ENCODE data around the gene TBL1XR1.

TBL1XR1 gene

GRCh38 chr3:177119829-177120228 is 77.5 kb downstream of the TBL1XR1 start:
- TF ChIP-seq, protein P1, sequence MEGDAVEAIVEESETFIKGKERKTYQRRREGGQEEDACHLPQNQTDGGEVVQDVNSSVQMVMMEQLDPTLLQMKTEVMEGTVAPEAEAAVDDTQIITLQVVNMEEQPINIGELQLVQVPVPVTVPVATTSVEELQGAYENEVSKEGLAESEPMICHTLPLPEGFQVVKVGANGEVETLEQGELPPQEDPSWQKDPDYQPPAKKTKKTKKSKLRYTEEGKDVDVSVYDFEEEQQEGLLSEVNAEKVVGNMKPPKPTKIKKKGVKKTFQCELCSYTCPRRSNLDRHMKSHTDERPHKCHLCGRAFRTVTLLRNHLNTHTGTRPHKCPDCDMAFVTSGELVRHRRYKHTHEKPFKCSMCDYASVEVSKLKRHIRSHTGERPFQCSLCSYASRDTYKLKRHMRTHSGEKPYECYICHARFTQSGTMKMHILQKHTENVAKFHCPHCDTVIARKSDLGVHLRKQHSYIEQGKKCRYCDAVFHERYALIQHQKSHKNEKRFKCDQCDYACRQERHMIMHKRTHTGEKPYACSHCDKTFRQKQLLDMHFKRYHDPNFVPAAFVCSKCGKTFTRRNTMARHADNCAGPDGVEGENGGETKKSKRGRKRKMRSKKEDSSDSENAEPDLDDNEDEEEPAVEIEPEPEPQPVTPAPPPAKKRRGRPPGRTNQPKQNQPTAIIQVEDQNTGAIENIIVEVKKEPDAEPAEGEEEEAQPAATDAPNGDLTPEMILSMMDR (conservative IDR thresholded peaks at IDR 0.05; ENCODE audit: low read depth, low read length): no peak
- no peak for DNase-seq (ENCODE audit: low read depth)
- no peak overlapping the region for H3K4me3 ChIP-seq (ENCODE audit: low read length)

- no peak for DNase-seq (ENCODE audit: low read depth)
- no peak overlapping the region for H3K4me3 ChIP-seq (ENCODE audit: low read length)
- TF ChIP-seq, protein P1 (conservative IDR thresholded peaks at IDR 0.05; ENCODE audit: low read depth, low read length): no peak
Measured at GRCh38 chr3:177114253-177114652, 83.0 kb downstream of the TBL1XR1 start.

GRCh38 chr3:177111541-177111949 is 85.7 kb downstream of the TBL1XR1 start:
- no peak for DNase-seq (ENCODE audit: low read depth)
- H3K4me3 ChIP-seq (ENCODE audit: low read length): no peak overlapping the region
- TF ChIP-seq, protein P1 (conservative IDR thresholded peaks at IDR 0.05; ENCODE audit: low read depth, low read length): no peak

GRCh38 chr3:177110895-177111294 is 86.4 kb downstream of the TBL1XR1 start:
- no peak for DNase-seq (ENCODE audit: low read depth)
- H3K4me3 ChIP-seq (ENCODE audit: low read length): no peak overlapping the region
- TF ChIP-seq, protein P1 (conservative IDR thresholded peaks at IDR 0.05; ENCODE audit: low read depth, low read length): no peak

DNA sequence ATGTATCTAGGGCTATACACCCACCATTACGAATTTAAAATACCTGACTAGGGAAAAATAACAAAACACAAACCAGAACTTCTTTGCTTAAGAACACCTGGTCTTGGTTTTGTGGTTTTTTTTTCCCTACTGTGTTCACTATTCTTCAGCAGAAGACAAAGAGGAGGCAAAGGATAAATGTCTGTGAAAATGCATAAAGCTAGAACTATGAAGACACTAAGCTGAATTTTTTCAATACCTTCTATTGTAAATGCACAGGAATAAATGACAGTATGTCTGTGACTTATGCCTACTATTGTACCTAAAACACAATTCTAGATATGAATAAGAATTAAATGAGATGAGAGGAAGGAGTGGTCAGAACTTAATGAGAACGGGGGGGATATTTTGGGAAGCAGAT is 86.9 kb downstream of the TBL1XR1 start:
- TF ChIP-seq, protein P1 (conservative IDR thresholded peaks at IDR 0.05; ENCODE audit: low read depth, low read length): no peak
- no peak for DNase-seq (ENCODE audit: low read depth)
- no peak overlapping the region for H3K4me3 ChIP-seq (ENCODE audit: low read length)

DNA sequence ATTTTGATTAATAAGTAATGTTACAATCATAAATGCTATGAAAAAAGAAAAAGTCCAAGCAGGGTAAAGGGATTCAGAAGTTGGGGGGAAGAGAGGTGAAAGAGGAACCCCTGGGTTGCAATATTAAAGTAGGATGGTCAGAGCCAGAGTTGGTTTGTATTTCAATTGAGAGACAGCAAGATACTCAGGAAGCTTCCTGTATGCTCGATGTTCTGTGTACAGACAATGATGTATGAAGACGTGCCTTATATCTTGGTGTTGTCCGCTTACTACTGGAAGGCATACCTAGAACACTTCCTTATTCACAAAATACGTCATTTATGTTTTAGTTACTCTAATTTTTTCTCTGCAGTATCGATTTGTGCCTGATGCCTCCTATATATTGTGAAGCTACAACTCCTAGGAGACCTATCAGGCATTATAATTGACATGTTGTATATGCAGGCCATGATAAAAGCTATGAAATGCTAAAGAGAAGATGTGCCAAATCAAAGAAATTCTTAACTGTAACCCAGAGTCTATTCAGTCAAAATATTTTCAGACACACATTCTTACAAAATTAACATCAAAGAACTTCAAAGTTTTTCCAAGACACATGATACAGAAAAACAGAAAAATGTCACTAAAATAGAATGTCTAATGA is 87.5 kb downstream of the TBL1XR1 start:
- TF ChIP-seq, protein P1 (conservative IDR thresholded peaks at IDR 0.05; ENCODE audit: low read depth, low read length): no peak

GRCh38 chr3:177108648-177109047 is 88.6 kb downstream of the TBL1XR1 start:
- TF ChIP-seq, protein P1 (conservative IDR thresholded peaks at IDR 0.05; ENCODE audit: low read depth, low read length): no peak
- H3K4me3 ChIP-seq (ENCODE audit: low read length): no peak overlapping the region
- DNase-seq (ENCODE audit: low read depth): no peak

More for the DNA sequence above, 87.5 kb downstream of the TBL1XR1 start:
- DNase-seq (ENCODE audit: low read depth): no peak
- no peak overlapping the region for H3K4me3 ChIP-seq (ENCODE audit: low read length)
